KBM-7 (cell line): Measurements from ENCODE around the gene ZBTB17.
A peak's percentile ranks its signal among the peaks of the same experiment; 100 is the strongest.

ENCODE experiments used
- DNase-seq: peaks from one replicate; pipeline ENCODE4 v3.0.0-alpha.2; 2015
- in situ Hi-C: fragments of 300-500 bp; cut with MboI; formaldehyde crosslinking; loops from 2 replicates; pipeline ENCODE4 v1.14.3; 2020; ENCODE audit warnings: low sequenced_read_pairs, low pct_unique_long_range_greater_than_20kb, mixed read lengths

Gene ZBTB17

GRCh38 chr1:15963968-15964648 lies 11.8 kb downstream of the ZBTB17 start:
- no peak for DNase-seq
- in situ Hi-C loops = no loop called here

- DNase-seq = no peak
- in situ Hi-C loops = no loop called here
These were observed 12.4 kb downstream of the ZBTB17 start for GRCh38 chr1:15963363-15963967.

GRCh38 chr1:15962671-15963362 lies 13.1 kb downstream of the ZBTB17 start:
- in situ Hi-C loops = no loop called here
- no peak for DNase-seq

GRCh38 chr1:15962176-15962575 lies 13.7 kb downstream of the ZBTB17 start:
- in situ Hi-C loops = no loop called here
- no peak for DNase-seq

GRCh38 chr1:15961492-15961891 lies 14.4 kb downstream of the ZBTB17 start:
- in situ Hi-C loops = no loop called here
- no peak for DNase-seq

- DNase-seq = no peak
- in situ Hi-C loops = no loop called here
These were observed 15.1 kb downstream of the ZBTB17 start for GRCh38 chr1:15960808-15961207.

- DNase-seq = no peak
- in situ Hi-C loops = no loop called here
These were observed 16.0 kb downstream of the ZBTB17 start for GRCh38 chr1:15959827-15960446.

- in situ Hi-C loops = no loop called here
- no peak for DNase-seq
These were observed 16.5 kb downstream of the ZBTB17 start for GRCh38 chr1:15959424-15959823.

- DNase-seq = no peak
- in situ Hi-C loops = no loop called here
These were observed 17.1 kb downstream of the ZBTB17 start for GRCh38 chr1:15958793-15959192.

- in situ Hi-C loops = no loop called here
- no peak for DNase-seq
These were observed 17.8 kb downstream of the ZBTB17 start for GRCh38 chr1:15958111-15958510.

- no peak for DNase-seq
- in situ Hi-C loops = no loop called here
These were observed 18.4 kb downstream of the ZBTB17 start for GRCh38 chr1:15957221-15958095.

GRCh38 chr1:15956150-15956549 lies 19.8 kb downstream of the ZBTB17 start:
- in situ Hi-C loops = no loop called here
- DNase-seq = no peak

- DNase-seq = no peak
- in situ Hi-C loops = no loop called here
These were observed 20.3 kb downstream of the ZBTB17 start for GRCh38 chr1:15955552-15955951.

- DNase-seq = no peak
- in situ Hi-C loops = no loop called here
These were observed 21.6 kb downstream of the ZBTB17 start for GRCh38 chr1:15954316-15954715.

- DNase-seq = peak; percentile 31
- in situ Hi-C loops = no loop called here
These were observed 22.1 kb downstream of the ZBTB17 start for GRCh38 chr1:15953791-15954241.

- in situ Hi-C loops = no loop called here
These were observed 22.6 kb downstream of the ZBTB17 start for GRCh38 chr1:15953294-15953771.

GRCh38 chr1:15952317-15953258 lies 23.3 kb downstream of the ZBTB17 start:
- in situ Hi-C loops = no loop called here
- DNase-seq = peak; percentile 51

More at GRCh38 chr1:15953294-15953771, 22.6 kb downstream of the ZBTB17 start:
- no peak for DNase-seq
